VCaP (cell line): ENCODE results near the gene ITCH.
"Not testable (repeated sequence)": the region's sequence is repeated elsewhere in the genome, so short reads cannot be mapped to it uniquely, and the experiment has no call there.

Experiments used
- H3K27ac ChIP-seq: fragments of 450-650 bp; 2 replicates; pipeline ENCODE4 v1.5.1; 2017
- TF ChIP-seq, protein P1 (sequence below): fragments of 450-650 bp; conservative IDR thresholded peaks from 2 replicates; pipeline ENCODE4 v1.5.1; 2017; ENCODE audit warnings: mild to moderate bottlenecking, moderate library complexity

The ITCH gene

GRCh38 chr20:34377072-34377847 lies 14.2 kb downstream of the ITCH start:
- TF ChIP-seq, protein P1, sequence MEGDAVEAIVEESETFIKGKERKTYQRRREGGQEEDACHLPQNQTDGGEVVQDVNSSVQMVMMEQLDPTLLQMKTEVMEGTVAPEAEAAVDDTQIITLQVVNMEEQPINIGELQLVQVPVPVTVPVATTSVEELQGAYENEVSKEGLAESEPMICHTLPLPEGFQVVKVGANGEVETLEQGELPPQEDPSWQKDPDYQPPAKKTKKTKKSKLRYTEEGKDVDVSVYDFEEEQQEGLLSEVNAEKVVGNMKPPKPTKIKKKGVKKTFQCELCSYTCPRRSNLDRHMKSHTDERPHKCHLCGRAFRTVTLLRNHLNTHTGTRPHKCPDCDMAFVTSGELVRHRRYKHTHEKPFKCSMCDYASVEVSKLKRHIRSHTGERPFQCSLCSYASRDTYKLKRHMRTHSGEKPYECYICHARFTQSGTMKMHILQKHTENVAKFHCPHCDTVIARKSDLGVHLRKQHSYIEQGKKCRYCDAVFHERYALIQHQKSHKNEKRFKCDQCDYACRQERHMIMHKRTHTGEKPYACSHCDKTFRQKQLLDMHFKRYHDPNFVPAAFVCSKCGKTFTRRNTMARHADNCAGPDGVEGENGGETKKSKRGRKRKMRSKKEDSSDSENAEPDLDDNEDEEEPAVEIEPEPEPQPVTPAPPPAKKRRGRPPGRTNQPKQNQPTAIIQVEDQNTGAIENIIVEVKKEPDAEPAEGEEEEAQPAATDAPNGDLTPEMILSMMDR: no peak
- H3K27ac ChIP-seq: peak overlapping the region; percentile 79

GRCh38 chr20:34382174-34382573 lies 19.1 kb downstream of the ITCH start:
- TF ChIP-seq, protein P1: no peak
- no peak overlapping the region for H3K27ac ChIP-seq

DNA sequence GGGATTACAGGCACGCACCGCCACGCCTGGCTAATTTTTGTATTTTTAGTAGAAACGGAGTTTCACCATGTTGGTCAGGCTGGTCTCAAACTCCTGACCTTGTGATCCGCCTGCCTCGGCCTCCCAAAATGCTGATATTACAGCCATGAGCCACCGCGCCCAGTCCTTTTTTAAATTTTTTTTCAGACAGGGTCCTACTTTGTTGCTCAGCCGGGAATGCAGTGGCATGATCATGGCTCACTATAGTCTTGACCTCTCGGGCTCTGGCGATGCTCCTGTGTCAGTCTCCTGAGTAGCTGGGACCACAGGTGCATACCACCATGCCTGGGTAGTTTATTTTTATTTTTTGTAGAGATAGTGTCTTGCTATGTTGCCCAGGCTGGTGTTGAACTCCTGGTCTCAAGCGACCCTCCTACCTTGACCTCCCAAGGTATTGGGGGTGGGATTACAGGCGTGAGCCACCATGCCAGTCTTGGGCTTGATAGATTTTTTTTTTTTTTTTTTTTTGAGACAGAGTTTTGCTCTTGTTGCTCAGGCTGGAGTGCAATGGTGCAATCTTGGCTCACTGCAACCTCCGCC lies 19.9 kb downstream of the ITCH start:
- not testable (repeated sequence) for H3K27ac ChIP-seq

GRCh38 chr20:34385464-34385863 lies 22.4 kb downstream of the ITCH start:
- H3K27ac ChIP-seq: no peak overlapping the region
- TF ChIP-seq, protein P1: no peak

DNA sequence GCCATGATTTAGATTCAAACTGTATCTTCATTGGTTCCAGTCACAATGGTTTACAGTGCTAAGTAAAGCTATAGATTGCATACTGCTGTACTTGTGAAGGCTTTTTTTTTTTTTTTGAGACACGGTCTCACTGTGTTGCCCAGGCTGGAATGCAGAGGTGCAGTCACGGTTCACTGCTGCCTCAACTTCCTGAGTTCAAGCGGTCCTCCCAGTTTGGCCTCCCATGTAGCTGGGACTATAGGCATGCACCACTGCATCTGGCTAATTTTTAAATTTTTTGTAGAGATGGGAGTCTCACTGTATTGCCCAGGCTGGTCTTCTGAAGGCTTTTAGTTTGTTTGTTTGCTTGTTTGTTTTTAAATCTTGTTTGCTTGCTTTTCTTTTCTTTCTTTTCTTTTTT lies 24.9 kb downstream of the ITCH start:
- TF ChIP-seq, protein P1: no peak
- H3K27ac ChIP-seq: no peak overlapping the region

- TF ChIP-seq, protein P1: no peak
- H3K27ac ChIP-seq: no peak overlapping the region
These were observed 25.6 kb downstream of the ITCH start for GRCh38 chr20:34388678-34389077.

DNA sequence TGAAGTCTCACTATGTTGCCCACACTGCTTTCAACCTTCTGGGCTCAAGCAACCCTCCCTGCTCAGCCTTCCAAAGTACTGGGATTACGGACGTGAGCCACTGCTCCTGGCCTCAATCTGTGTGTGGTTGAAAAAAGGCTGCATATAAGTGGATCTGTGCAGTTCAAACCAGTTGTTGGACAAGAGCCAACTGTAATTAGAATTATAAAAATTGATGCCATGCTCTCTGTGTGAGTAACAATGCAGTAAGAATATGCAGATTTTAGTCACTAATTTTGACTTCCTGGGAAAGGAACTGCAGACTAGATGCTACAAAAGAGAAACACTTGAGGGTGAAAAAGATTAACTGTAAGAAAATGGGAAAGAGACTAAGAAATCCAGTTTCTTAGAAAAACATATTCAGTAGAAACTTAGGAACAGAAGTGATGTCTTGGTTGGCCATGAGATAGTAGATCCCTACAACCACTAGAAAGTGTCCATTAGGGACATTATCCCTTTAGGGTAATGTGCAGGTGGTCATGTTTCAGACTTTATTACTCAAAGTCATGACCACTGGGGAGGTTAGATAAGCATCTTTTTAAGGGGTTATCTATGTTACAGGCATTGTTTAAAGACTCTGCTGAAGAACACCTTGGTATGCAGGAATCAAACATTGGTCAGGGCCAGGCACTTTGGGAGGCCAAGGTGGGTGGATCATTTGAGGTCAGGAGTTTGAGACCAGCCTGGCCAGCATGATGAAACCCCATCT lies 26.3 kb downstream of the ITCH start:
- H3K27ac ChIP-seq: no peak overlapping the region
- TF ChIP-seq, protein P1: no peak
